AG09309 (cell line): ENCODE results near the gene BCL10.

ENCODE experiments used
- DNase-seq: peaks from one replicate; pipeline ENCODE4 v3.0.0-alpha.2; 2010; ENCODE audit warnings: low read depth
- H3K4me3 ChIP-seq: 2 replicates; pipeline ENCODE4 v1.5.1; 2011; ENCODE audit warnings: mild to moderate bottlenecking, low read depth, low read length, moderate library complexity; ENCODE audit not compliant: control insufficient read depth
- TF ChIP-seq, protein P1 (sequence below): IDR thresholded peaks from 2 replicates; pipeline ENCODE4 v1.5.1; 2011; ENCODE audit warnings: mild to moderate bottlenecking, low read depth, low read length, inconsistent platforms; ENCODE audit not compliant: insufficient read depth, control insufficient read depth; ENCODE audit errors: missing control alignments

BCL10 gene

DNA sequence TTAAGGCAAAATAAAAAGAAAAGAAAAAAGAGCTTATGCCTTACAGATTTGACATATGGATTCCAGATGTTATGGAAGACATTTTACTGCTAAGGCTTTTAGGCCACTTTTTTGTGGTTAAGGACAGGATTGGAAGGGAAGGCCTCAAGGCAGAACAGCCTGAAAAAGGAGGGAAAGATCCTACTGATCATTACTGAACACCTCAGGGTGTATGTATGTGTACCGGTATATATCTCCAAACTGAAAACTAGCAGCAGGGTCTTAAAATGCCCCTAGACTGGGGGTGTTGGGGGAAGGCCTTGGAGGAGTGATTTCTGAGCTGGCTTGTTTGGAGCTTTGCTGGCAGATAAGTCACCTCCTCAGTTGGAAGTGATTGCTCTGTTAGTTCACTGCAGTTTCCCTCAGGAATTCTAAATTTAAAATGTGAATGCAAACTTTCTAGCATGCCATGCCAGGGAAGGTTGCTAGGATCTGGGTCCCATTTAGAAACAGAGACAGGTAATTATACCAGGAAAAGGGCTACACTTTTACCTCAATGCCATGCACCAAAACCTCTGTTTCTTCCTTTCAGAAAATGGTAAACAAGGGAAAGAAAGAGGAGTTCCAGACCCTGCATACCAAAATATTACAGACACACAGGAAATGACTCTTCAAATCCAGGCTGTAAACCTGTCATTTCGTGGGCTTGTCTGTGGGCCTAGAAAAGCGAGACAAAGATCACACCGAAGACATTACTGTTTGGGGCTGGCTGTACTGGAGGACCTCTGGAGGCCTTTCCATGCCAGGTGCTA, 32.0 kb downstream of the BCL10 start:
- no peak overlapping the region for H3K4me3 ChIP-seq
- peak; percentile 74 for DNase-seq
- TF ChIP-seq, protein P1, sequence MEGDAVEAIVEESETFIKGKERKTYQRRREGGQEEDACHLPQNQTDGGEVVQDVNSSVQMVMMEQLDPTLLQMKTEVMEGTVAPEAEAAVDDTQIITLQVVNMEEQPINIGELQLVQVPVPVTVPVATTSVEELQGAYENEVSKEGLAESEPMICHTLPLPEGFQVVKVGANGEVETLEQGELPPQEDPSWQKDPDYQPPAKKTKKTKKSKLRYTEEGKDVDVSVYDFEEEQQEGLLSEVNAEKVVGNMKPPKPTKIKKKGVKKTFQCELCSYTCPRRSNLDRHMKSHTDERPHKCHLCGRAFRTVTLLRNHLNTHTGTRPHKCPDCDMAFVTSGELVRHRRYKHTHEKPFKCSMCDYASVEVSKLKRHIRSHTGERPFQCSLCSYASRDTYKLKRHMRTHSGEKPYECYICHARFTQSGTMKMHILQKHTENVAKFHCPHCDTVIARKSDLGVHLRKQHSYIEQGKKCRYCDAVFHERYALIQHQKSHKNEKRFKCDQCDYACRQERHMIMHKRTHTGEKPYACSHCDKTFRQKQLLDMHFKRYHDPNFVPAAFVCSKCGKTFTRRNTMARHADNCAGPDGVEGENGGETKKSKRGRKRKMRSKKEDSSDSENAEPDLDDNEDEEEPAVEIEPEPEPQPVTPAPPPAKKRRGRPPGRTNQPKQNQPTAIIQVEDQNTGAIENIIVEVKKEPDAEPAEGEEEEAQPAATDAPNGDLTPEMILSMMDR: no peak

GRCh38 chr1:85243372-85243771, 33.1 kb downstream of the BCL10 start:
- TF ChIP-seq, protein P1: no peak
- DNase-seq: no peak
- H3K4me3 ChIP-seq: no peak overlapping the region

GRCh38 chr1:85240643-85241042, 35.8 kb downstream of the BCL10 start:
- no peak for DNase-seq
- no peak overlapping the region for H3K4me3 ChIP-seq
- TF ChIP-seq, protein P1: no peak

DNA sequence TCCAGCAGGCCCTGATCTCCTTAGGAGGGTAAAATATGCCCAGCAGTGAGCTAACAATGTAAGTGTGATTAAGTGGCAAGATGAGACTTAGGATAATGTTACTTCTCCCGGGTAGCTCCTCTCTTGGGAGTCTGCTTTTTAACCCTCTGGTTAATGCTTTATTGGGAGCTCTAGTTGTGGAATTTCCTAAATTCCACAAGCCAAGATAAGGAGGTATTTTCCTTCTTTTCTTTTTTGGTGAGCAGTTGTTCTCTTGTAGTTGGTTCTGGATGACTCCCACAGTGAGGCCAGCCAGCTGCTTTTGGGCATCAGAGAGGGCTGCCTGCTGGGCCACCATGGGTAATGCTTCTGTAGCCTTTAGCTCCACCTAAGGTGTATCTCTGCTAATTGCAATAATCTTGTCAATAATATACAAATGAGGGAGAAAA, 36.2 kb downstream of the BCL10 start:
- no peak for DNase-seq
- TF ChIP-seq, protein P1: peak; percentile 40
- H3K4me3 ChIP-seq: no peak overlapping the region

DNA sequence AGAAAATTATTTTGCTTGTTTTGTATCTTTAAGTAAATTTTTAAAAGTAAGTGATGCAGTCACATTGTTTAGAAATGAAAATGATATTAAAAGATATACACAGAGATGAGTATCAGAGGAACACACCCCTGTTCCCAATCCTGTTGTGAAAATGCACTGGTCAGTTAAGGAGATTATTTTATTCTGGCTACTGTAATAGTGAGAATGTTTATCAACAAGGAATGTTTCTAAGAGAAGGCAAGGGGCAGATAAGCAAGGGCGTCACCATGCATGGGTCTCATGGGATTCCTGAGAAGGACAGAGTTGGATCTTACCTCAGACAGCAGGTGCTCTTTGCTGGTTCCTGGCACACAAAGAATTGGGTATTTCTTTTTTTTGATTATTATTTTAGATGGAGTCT, 38.8 kb downstream of the BCL10 start:
- H3K4me3 ChIP-seq: no peak overlapping the region
- no peak for DNase-seq
- TF ChIP-seq, protein P1: no peak

DNA sequence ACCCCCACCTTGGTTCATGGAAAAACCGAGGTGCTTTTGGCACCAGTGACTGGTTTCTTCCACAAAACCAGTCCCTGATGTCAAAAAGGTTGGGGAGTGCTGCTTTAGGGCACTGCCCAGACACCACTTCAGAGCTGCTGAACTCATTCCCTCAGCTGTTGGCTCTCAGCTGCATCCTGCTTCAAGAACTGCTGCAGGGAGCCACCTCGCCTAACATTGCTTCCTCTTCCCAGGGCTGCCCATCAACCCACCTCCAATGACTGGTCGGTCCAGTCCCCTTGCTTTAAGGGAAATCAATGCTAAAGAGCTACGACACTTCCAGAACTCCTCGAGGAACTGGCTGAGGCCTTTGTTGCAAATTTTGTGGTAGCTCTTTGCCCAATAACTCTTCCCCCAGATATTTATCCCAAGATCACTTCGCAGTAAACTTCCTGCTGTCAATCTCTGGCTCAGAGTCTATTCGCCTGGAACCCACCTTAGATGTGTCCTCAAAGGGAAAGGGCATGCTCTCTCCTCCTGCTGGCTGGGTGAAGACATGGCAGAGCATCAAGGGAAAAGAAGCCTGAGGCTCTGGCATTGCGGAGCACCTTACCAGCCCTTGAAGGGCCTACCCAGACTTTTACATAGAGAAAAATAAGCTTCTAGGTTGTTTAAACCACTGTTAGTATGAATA, 46.0 kb downstream of the BCL10 start:
- no peak overlapping the region for H3K4me3 ChIP-seq
- TF ChIP-seq, protein P1: peak; percentile 32
- DNase-seq: no peak
